ENCODE results near the gene PGPEP1.

The PGPEP1 gene

GRCh38 chr19:18319591-18320135 lies 20.7 kb upstream of the PGPEP1 start:
- H3K27ac ChIP-seq, result peak overlapping the region; percentile 94; the same call in 1 of the 2 replicates
- no peak for TF ChIP-seq CTCF (conservative IDR thresholded peaks at IDR 0.05)

GRCh38 chr19:18320865-18321733 lies 19.3 kb upstream of the PGPEP1 start:
- peak overlapping the region; percentile 94 for H3K27ac ChIP-seq
- TF ChIP-seq CTCF (conservative IDR thresholded peaks at IDR 0.05), result no peak

- no peak for TF ChIP-seq CTCF (conservative IDR thresholded peaks at IDR 0.05)
- peak overlapping the region; percentile 94 for H3K27ac ChIP-seq
Observed at GRCh38 chr19:18321734-18322102, 18.7 kb upstream of the PGPEP1 start.

GRCh38 chr19:18322318-18322758 lies 18.1 kb upstream of the PGPEP1 start:
- peak overlapping the region; percentile 94 for H3K27ac ChIP-seq
- TF ChIP-seq CTCF (conservative IDR thresholded peaks at IDR 0.05), result no peak; the same call in 1 of the 2 replicates

- peak within 1 kb of the TSS; percentile 94 for H3K27ac ChIP-seq
- TF ChIP-seq CTCF (conservative IDR thresholded peaks at IDR 0.05), result peak; percentile 51
Observed at GRCh38 chr19:18322759-18323460, 17.5 kb upstream of the PGPEP1 start, which contains the start of gene LSM4. Gene LSM4 (minus strand): TSS chr19:18323076. CDS start chr19:18323020, 56 bp downstream.

GRCh38 chr19:18324373-18324731 lies 16.0 kb upstream of the PGPEP1 start:
- peak overlapping the region; percentile 94 for H3K27ac ChIP-seq

- no peak overlapping the region for H3K27ac ChIP-seq
- no peak for TF ChIP-seq CTCF (conservative IDR thresholded peaks at IDR 0.05)
Observed at GRCh38 chr19:18326772-18327171, 13.6 kb upstream of the PGPEP1 start.

Measured in VCaP (cell line).